H9 (cell line): ENCODE results near the gene XAF1. TPM values are rescaled to one million over a fixed set of nuclear protein-coding genes. Genes with fewer than 3 reads are reported as not detected.

Source experiments
- DNase-seq: peaks from one replicate; pipeline ENCODE4 v3.0.0-alpha.2; 2017
- H2AFZ ChIP-seq: one replicate; pipeline ENCODE4 v1.6.1; 2013; ENCODE audit warnings: mild to moderate bottlenecking, low read length, control low read depth, moderate library complexity
- H2AK5ac ChIP-seq: 2 replicates; pipeline ENCODE4 v1.6.1; 2013; ENCODE audit warnings: low read length, control low read depth, mixed read lengths; ENCODE audit not compliant: insufficient read length
- H2BK120ac ChIP-seq: one replicate; pipeline ENCODE4 v1.6.1; 2013; ENCODE audit warnings: low read depth, mild to moderate bottlenecking, low read length, control low read depth, inconsistent platforms; ENCODE audit not compliant: poor library complexity, severe bottlenecking
- H2BK12ac ChIP-seq: 2 replicates; pipeline ENCODE4 v1.6.1; 2013; ENCODE audit warnings: low read length, control low read depth, mixed read lengths, low read depth; ENCODE audit not compliant: insufficient read length
- H2BK15ac ChIP-seq: 2 replicates; pipeline ENCODE4 v1.6.1; 2013; ENCODE audit warnings: low read depth, low read length, control low read depth
- H2BK20ac ChIP-seq: one replicate; pipeline ENCODE4 v1.6.1; 2013; ENCODE audit warnings: low read depth, mild to moderate bottlenecking, low read length, control low read depth, inconsistent platforms; ENCODE audit not compliant: poor library complexity, severe bottlenecking
- H2BK5ac ChIP-seq: 2 replicates; pipeline ENCODE4 v1.6.1; 2013; ENCODE audit warnings: low read length, control low read depth, mixed read lengths; ENCODE audit not compliant: insufficient read length
- H3K14ac ChIP-seq: 2 replicates; pipeline ENCODE4 v1.6.1; 2013; ENCODE audit warnings: low read length, control low read depth; ENCODE audit not compliant: insufficient read depth
- H3K18ac ChIP-seq: 2 replicates; pipeline ENCODE4 v1.6.1; 2013; ENCODE audit warnings: low read depth, mild to moderate bottlenecking, mixed read lengths, low read length, control low read depth; ENCODE audit not compliant: insufficient read length
- H3K23ac ChIP-seq: 2 replicates; pipeline ENCODE4 v1.6.1; 2013; ENCODE audit warnings: low read length, control low read depth, mixed read lengths, low read depth; ENCODE audit not compliant: insufficient read length
- H3K23me2 ChIP-seq: 2 replicates; pipeline ENCODE4 v1.6.1; 2013; ENCODE audit warnings: low read depth, mild to moderate bottlenecking, mixed read lengths, low read length, control low read depth; ENCODE audit not compliant: insufficient read length, poor library complexity, severe bottlenecking
- H3K27ac ChIP-seq: 2 replicates; pipeline ENCODE4 v1.5.1; 2013; ENCODE audit warnings: low read length, control low read depth, mixed read lengths, low read depth; ENCODE audit not compliant: insufficient read length
- H3K27me3 ChIP-seq: 2 replicates; pipeline ENCODE4 v1.6.1; 2013; ENCODE audit warnings: low read length, control low read depth, inconsistent platforms; ENCODE audit not compliant: insufficient read depth
- H3K4ac ChIP-seq: 2 replicates; pipeline ENCODE4 v1.6.1; 2013; ENCODE audit warnings: low read depth, mild to moderate bottlenecking, control low read depth, inconsistent platforms, low read length, moderate library complexity
- H3K4me1 ChIP-seq: 2 replicates; pipeline ENCODE4 v1.6.1; 2013; ENCODE audit warnings: low read length, control low read depth, inconsistent platforms; ENCODE audit not compliant: insufficient read depth
- H3K4me2 ChIP-seq: 2 replicates; pipeline ENCODE4 v1.6.1; 2013; ENCODE audit warnings: low read length, control low read depth, mixed read lengths; ENCODE audit not compliant: insufficient read length, insufficient read depth
- H3K56ac ChIP-seq: 2 replicates; pipeline ENCODE4 v1.6.1; 2013; ENCODE audit warnings: low read depth, mild to moderate bottlenecking, mixed read lengths, low read length, control low read depth; ENCODE audit not compliant: insufficient read length
- H3K79me1 ChIP-seq: 2 replicates; pipeline ENCODE4 v1.6.1; 2013; ENCODE audit warnings: low read depth, mild to moderate bottlenecking, moderate library complexity, low read length, control low read depth, inconsistent platforms; ENCODE audit not compliant: insufficient read depth, poor library complexity, severe bottlenecking
- H3K79me2 ChIP-seq: 2 replicates; pipeline ENCODE4 v1.6.1; 2013; ENCODE audit warnings: low read length, control low read depth, inconsistent platforms; ENCODE audit not compliant: insufficient read depth
- H3K9ac ChIP-seq: 2 replicates; pipeline ENCODE4 v1.6.1; 2013; ENCODE audit warnings: low read length, control low read depth, mixed read lengths; ENCODE audit not compliant: insufficient read length; ENCODE audit errors: extremely low read depth
- H3K9me3 ChIP-seq: one replicate; pipeline ENCODE4 v1.6.1; 2013; ENCODE audit warnings: low read depth, low read length, inconsistent platforms; ENCODE audit not compliant: control insufficient read depth
- H3T11ph ChIP-seq: one replicate; pipeline ENCODE4 v1.6.1; 2013; ENCODE audit warnings: mild to moderate bottlenecking, low read length, control low read depth, inconsistent platforms
- H4K20me1 ChIP-seq: one replicate; pipeline ENCODE4 v1.6.1; 2013; ENCODE audit not compliant: control insufficient read depth, insufficient read length, insufficient read depth
- H4K5ac ChIP-seq: 2 replicates; pipeline ENCODE4 v1.6.1; 2013; ENCODE audit warnings: low read depth, mild to moderate bottlenecking, mixed read lengths, low read length, control low read depth; ENCODE audit not compliant: insufficient read length
- H4K8ac ChIP-seq: replicated peaks from 2 replicates; pipeline ENCODE4 v1.6.1; 2013; ENCODE audit warnings: low read length, control low read depth, mixed read lengths, low read depth; ENCODE audit not compliant: insufficient read length
- H4K91ac ChIP-seq: 2 replicates; pipeline ENCODE4 v1.6.1; 2013; ENCODE audit warnings: low read depth, mild to moderate bottlenecking, moderate library complexity, mixed read lengths, low read length, control low read depth; ENCODE audit not compliant: insufficient read length
- H3K27ac Mint-ChIP-seq, 3 experiments: 2 replicates in 2 of 3; 3 replicates in 1 of 3; pipeline ENCODE4 v1.8.0; 2020 to 2021; ENCODE audit warnings: mixed read lengths in 3 of 3, mild to moderate bottlenecking in 1 of 3, moderate library complexity in 1 of 3
- H3K27me3 Mint-ChIP-seq: 2 replicates; pipeline ENCODE4 v1.8.0; 2021; ENCODE audit warnings: low read depth, mild to moderate bottlenecking, moderate library complexity, mixed read lengths
- H3K36me3 Mint-ChIP-seq, 3 experiments: 2 replicates in 2 of 3; 3 replicates in 1 of 3; pipeline ENCODE4 v1.8.0; 2020 to 2021; ENCODE audit warnings: low read depth in 3 of 3, mixed read lengths in 3 of 3; ENCODE audit not compliant: insufficient read depth in 1 of 3
- H3K4me1 Mint-ChIP-seq, 2 experiments: 2 replicates each; pipeline ENCODE4 v1.8.0; 2020; ENCODE audit warnings: mixed read lengths in 2 of 2
- H3K4me3 Mint-ChIP-seq, 2 experiments: 2 replicates in 1 of 2; 3 replicates in 1 of 2; pipeline ENCODE4 v1.8.0; 2020 to 2021; ENCODE audit warnings: mild to moderate bottlenecking in 2 of 2, mixed read lengths in 2 of 2, moderate library complexity in 1 of 2
- H3K9me3 Mint-ChIP-seq, 2 experiments: 2 replicates in 1 of 2; 3 replicates in 1 of 2; pipeline ENCODE4 v1.8.0; 2020; ENCODE audit warnings: mild to moderate bottlenecking in 2 of 2, mixed read lengths in 2 of 2, moderate library complexity in 1 of 2
- CTCF ChIP-seq: fragments of 200-600 bp; sonication (generic); conservative IDR thresholded peaks from 3 replicates; pipeline ENCODE4 v1.8.0; 2021; ENCODE audit warnings: antibody characterized with exemption, mild to moderate bottlenecking
- WGBS: extraction: QIAGEN DNeasy Blood & Tissue Kit; methylation state at CpG from one replicate; pipeline ENCODE4 v1.1.7; 2013; ENCODE audit warnings: missing lambda C conversion rate, low lambda C conversion rate, mixed read lengths; ENCODE audit not compliant: insufficient read length; ENCODE audit errors: extremely low coverage; 5-methylcytosine and 5-hydroxymethylcytosine counted together
- total RNA-seq: library from RNA; stranded (reverse); gene quantifications from 2 replicates; pipeline ENCODE4 v1.2.1, GENCODE V29; 2021

XAF1 gene
- total RNA-seq, 1 experiment from 2014 or later, result not detected

GRCh38 chr17:6796887-6797490 is 41.1 kb downstream of the XAF1 start:
- H3K4me1 Mint-ChIP-seq, result peaks cover 18 to 20% of the 10 kb centered on the region in 2 experiments
- no peak overlapping the region for H3K18ac ChIP-seq
- no peak overlapping the region for H3K4me2 ChIP-seq
- no peak overlapping the region for H3K4me3 Mint-ChIP-seq
- H3K23me2 ChIP-seq, result no peaks in the 10 kb centered on the region
- H2AFZ ChIP-seq, result no peak overlapping the region
- no peak overlapping the region for H4K5ac ChIP-seq
- WGBS, result no CpG with 5 or more reads among the region's 2 CpGs
- no peaks in the 10 kb centered on the region for H3K79me2 ChIP-seq
- no peaks in the 10 kb centered on the region for H3K27me3 ChIP-seq
- DNase-seq, result no peak
- no peak overlapping the region for H4K8ac ChIP-seq
- H2AK5ac ChIP-seq, result no peak overlapping the region
- no peaks in the 10 kb centered on the region for H4K20me1 ChIP-seq
- H3K27ac ChIP-seq, result no peak overlapping the region
- no peak overlapping the region for H4K91ac ChIP-seq
- H3K4me1 ChIP-seq, result no peaks in the 10 kb centered on the region
- H2BK120ac ChIP-seq, result no peak overlapping the region
- no peak overlapping the region for H3K23ac ChIP-seq
- no peaks in the 10 kb centered on the region for H3K36me3 Mint-ChIP-seq
- no peaks in the 10 kb centered on the region for H3K9me3 ChIP-seq
- H3K9ac ChIP-seq, result no peak overlapping the region
- H2BK20ac ChIP-seq, result no peak overlapping the region
- TF ChIP-seq CTCF, result no peak
- H3K79me1 ChIP-seq, result no peaks in the 10 kb centered on the region
- no peak overlapping the region for H2BK15ac ChIP-seq
- no peak overlapping the region for H3K27ac Mint-ChIP-seq
- H2BK12ac ChIP-seq, result no peak overlapping the region
- no peak overlapping the region for H3K14ac ChIP-seq
- H3K4ac ChIP-seq, result no peak overlapping the region
- H3K27me3 Mint-ChIP-seq, result peaks cover 21% of the 10 kb centered on the region
- no peak overlapping the region for H2BK5ac ChIP-seq
- H3K9me3 Mint-ChIP-seq, result no peaks in the 10 kb centered on the region
- no peak overlapping the region for H3T11ph ChIP-seq
- H3K56ac ChIP-seq, result no peak overlapping the region
